K562 (cell line): ENCODE data around the gene ST6GALNAC3. TPM values are rescaled to one million over a fixed set of nuclear protein-coding genes. Genes with fewer than 3 reads are reported as not detected.

Experiments
- EP400 ChIP-seq: fragments of 450-650 bp; IDR thresholded peaks from 2 replicates; pipeline ENCODE4 v1.6.1; 2017; ENCODE audit warnings: antibody characterized with exemption, mild to moderate bottlenecking, moderate library complexity
- HDAC2 ChIP-seq: fragments of 450-650 bp; IDR thresholded peaks from 2 replicates; pipeline ENCODE4 v1.6.1; 2016; ENCODE audit warnings: mild to moderate bottlenecking
- MCM7 ChIP-seq, 2 experiments: fragments of 450-650 bp; IDR thresholded peaks; 2 replicates each; pipeline ENCODE4 v1.6.1; 2016 to 2018
- ZNF778 ChIP-seq: fragments of 450-650 bp; formaldehyde crosslinking; IDR thresholded peaks from 2 replicates; pipeline ENCODE4 v1.4.0; 2020; ENCODE audit warnings: mild to moderate bottlenecking, moderate library complexity
- polyA plus RNA-seq, 8 experiments: library from polyadenylated mRNA; depleted of rRNA in 4 of 8; stranded (reverse) in 5 of 8; unstranded in 3 of 8; fragments of >200 nt; fragmentation: Nextera tagmentation in 2 of 8; fragmentation: Illumina TruSeq in 1 of 8; extraction: Ambion mirVana in 2 of 8; extraction: Trizol in 1 of 8; gene quantifications; 2 replicates each; pipeline versions ENCODE4 v1.2.1 to v1.2.3, GENCODE V29; 2011 to 2014; ENCODE audit warnings: inconsistent platforms in 1 of 8, missing spikeins in 1 of 8
- total RNA-seq, 7 experiments: library from RNA; depleted of rRNA in 6 of 7; stranded (reverse); fragments of >200 nt in 6 of 7; fragmentation: Illumina TruSeq in 2 of 7; extraction: Trizol in 2 of 7; gene quantifications; 2 replicates each; pipeline versions ENCODE4 v1.2.1 to v1.2.3, GENCODE V29; 2011 to 2021; ENCODE audit warnings: low replicate concordance in 1 of 7
- TF ChIP-seq, protein P1 (sequence below): fragments of 200-600 bp; sonication (generic); IDR thresholded peaks from one replicate; pipeline ENCODE4 v1.6.1; 2012; ENCODE audit warnings: mild to moderate bottlenecking, low read depth, low read length, inconsistent platforms

The ST6GALNAC3 gene
- total and polyA plus RNA-seq, 9 of the 15 experiments (the other 6 are each of a cell fraction or from before 2014, with no cell fraction given) = 0.04 to 0.29 (median 0.18) TPM; not detected in 6

DNA sequence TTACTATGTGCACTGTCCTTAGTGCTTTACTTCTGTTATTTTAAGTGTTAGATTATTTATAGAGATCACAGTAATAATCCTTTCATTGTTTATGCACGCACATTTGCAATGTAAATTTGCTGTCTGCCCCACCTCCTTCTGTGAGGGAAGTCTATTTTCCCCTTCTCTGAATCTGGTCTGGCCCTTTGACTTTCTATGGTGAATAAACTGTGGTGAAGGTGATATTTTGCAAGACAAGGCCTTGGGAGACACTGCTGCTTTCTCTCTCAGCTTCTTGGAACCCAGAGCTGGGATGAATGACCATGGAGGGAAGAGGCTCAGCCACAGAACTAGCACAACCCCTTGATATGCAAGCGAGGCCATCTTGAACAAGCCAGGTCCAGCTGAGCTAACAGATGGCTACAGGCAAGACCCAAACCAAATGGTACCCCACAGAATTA, 156.3 kb downstream of the ST6GALNAC3 start (continued):
- TF ChIP-seq, protein P1, sequence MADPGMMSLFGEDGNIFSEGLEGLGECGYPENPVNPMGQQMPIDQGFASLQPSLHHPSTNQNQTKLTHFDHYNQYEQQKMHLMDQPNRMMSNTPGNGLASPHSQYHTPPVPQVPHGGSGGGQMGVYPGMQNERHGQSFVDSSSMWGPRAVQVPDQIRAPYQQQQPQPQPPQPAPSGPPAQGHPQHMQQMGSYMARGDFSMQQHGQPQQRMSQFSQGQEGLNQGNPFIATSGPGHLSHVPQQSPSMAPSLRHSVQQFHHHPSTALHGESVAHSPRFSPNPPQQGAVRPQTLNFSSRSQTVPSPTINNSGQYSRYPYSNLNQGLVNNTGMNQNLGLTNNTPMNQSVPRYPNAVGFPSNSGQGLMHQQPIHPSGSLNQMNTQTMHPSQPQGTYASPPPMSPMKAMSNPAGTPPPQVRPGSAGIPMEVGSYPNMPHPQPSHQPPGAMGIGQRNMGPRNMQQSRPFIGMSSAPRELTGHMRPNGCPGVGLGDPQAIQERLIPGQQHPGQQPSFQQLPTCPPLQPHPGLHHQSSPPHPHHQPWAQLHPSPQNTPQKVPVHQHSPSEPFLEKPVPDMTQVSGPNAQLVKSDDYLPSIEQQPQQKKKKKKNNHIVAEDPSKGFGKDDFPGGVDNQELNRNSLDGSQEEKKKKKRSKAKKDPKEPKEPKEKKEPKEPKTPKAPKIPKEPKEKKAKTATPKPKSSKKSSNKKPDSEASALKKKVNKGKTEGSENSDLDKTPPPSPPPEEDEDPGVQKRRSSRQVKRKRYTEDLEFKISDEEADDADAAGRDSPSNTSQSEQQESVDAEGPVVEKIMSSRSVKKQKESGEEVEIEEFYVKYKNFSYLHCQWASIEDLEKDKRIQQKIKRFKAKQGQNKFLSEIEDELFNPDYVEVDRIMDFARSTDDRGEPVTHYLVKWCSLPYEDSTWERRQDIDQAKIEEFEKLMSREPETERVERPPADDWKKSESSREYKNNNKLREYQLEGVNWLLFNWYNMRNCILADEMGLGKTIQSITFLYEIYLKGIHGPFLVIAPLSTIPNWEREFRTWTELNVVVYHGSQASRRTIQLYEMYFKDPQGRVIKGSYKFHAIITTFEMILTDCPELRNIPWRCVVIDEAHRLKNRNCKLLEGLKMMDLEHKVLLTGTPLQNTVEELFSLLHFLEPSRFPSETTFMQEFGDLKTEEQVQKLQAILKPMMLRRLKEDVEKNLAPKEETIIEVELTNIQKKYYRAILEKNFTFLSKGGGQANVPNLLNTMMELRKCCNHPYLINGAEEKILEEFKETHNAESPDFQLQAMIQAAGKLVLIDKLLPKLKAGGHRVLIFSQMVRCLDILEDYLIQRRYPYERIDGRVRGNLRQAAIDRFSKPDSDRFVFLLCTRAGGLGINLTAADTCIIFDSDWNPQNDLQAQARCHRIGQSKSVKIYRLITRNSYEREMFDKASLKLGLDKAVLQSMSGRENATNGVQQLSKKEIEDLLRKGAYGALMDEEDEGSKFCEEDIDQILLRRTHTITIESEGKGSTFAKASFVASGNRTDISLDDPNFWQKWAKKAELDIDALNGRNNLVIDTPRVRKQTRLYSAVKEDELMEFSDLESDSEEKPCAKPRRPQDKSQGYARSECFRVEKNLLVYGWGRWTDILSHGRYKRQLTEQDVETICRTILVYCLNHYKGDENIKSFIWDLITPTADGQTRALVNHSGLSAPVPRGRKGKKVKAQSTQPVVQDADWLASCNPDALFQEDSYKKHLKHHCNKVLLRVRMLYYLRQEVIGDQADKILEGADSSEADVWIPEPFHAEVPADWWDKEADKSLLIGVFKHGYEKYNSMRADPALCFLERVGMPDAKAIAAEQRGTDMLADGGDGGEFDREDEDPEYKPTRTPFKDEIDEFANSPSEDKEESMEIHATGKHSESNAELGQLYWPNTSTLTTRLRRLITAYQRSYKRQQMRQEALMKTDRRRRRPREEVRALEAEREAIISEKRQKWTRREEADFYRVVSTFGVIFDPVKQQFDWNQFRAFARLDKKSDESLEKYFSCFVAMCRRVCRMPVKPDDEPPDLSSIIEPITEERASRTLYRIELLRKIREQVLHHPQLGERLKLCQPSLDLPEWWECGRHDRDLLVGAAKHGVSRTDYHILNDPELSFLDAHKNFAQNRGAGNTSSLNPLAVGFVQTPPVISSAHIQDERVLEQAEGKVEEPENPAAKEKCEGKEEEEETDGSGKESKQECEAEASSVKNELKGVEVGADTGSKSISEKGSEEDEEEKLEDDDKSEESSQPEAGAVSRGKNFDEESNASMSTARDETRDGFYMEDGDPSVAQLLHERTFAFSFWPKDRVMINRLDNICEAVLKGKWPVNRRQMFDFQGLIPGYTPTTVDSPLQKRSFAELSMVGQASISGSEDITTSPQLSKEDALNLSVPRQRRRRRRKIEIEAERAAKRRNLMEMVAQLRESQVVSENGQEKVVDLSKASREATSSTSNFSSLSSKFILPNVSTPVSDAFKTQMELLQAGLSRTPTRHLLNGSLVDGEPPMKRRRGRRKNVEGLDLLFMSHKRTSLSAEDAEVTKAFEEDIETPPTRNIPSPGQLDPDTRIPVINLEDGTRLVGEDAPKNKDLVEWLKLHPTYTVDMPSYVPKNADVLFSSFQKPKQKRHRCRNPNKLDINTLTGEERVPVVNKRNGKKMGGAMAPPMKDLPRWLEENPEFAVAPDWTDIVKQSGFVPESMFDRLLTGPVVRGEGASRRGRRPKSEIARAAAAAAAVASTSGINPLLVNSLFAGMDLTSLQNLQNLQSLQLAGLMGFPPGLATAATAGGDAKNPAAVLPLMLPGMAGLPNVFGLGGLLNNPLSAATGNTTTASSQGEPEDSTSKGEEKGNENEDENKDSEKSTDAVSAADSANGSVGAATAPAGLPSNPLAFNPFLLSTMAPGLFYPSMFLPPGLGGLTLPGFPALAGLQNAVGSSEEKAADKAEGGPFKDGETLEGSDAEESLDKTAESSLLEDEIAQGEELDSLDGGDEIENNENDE = no peak
- TF ChIP-seq EP400 (no peak), ZNF778 (CRISPR knock-in tag) (no peak), MCM7 (IDR thresholded peaks at IDR 0.05) (no peak), HDAC2 (no peak)
- TF ChIP-seq, all 486 proteins: peak for 0
